HEK293 (cell line): ENCODE data around the gene SZT2.
A peak's percentile ranks its signal among the peaks of the same experiment; 100 is the strongest.

ENCODE experiments used
- BCL11A ChIP-seq: fragments of 450-650 bp; formaldehyde crosslinking; IDR thresholded peaks from 2 replicates; pipeline ENCODE4 v1.5.1; 2016; ENCODE audit warnings: low read depth, missing biosample characterization, missing genetic modification characterization
- GFI1B ChIP-seq: fragments of 450-650 bp; formaldehyde crosslinking; IDR thresholded peaks from 2 replicates; pipeline ENCODE4 v1.5.1; 2016; ENCODE audit warnings: missing biosample characterization, missing genetic modification characterization
- GLIS2 ChIP-seq: fragments of 450-650 bp; formaldehyde crosslinking; IDR thresholded peaks from 2 replicates; pipeline ENCODE4 v1.5.1; 2016; ENCODE audit warnings: missing biosample characterization, missing genetic modification characterization
- KLF1 ChIP-seq: fragments of 450-650 bp; formaldehyde crosslinking; IDR thresholded peaks from 2 replicates; pipeline ENCODE4 v1.5.1; 2016; ENCODE audit warnings: missing biosample characterization, missing genetic modification characterization
- KLF10 ChIP-seq: fragments of 450-650 bp; IDR thresholded peaks from 2 replicates; pipeline ENCODE4 v1.5.1; 2018; ENCODE audit warnings: missing biosample characterization, mild to moderate bottlenecking, missing genetic modification characterization
- KLF7 ChIP-seq: fragments of 450-650 bp; formaldehyde crosslinking; IDR thresholded peaks from 2 replicates; pipeline ENCODE4 v1.5.1; 2016; ENCODE audit warnings: missing biosample characterization, missing genetic modification characterization, borderline replicate concordance
- MEIS1 ChIP-seq: sonication (generic); formaldehyde crosslinking; IDR thresholded peaks from 2 replicates; pipeline ENCODE4 v1.8.1; 2022; ENCODE audit warnings: missing genetic modification reagents, mild to moderate bottlenecking, borderline replicate concordance
- MZF1 ChIP-seq: fragments of 450-650 bp; formaldehyde crosslinking; IDR thresholded peaks from 2 replicates; pipeline ENCODE4 v1.5.1; 2017; ENCODE audit warnings: missing biosample characterization, missing genetic modification characterization, borderline replicate concordance
- OSR2 ChIP-seq: fragments of 450-650 bp; formaldehyde crosslinking; IDR thresholded peaks from 2 replicates; pipeline ENCODE4 v1.5.1; 2016; ENCODE audit warnings: missing biosample characterization, missing genetic modification characterization
- REPIN1 ChIP-seq: fragments of 450-650 bp; formaldehyde crosslinking; IDR thresholded peaks from 2 replicates; pipeline ENCODE4 v1.5.1; 2017; ENCODE audit warnings: missing biosample characterization, missing genetic modification characterization, low read depth
- SP7 ChIP-seq: fragments of 450-650 bp; formaldehyde crosslinking; IDR thresholded peaks from 2 replicates; pipeline ENCODE4 v1.5.1; 2016; ENCODE audit warnings: missing biosample characterization, missing genetic modification characterization
- TCF7L2 ChIP-seq: IDR thresholded peaks from 2 replicates; pipeline ENCODE4 v1.6.1; 2011; ENCODE audit warnings: low read depth, mild to moderate bottlenecking, inconsistent platforms, low read length, moderate library complexity, borderline replicate concordance
- ZBTB21 ChIP-seq: fragments of 450-650 bp; formaldehyde crosslinking; IDR thresholded peaks from 2 replicates; pipeline ENCODE4 v1.5.1; 2017; ENCODE audit warnings: missing biosample characterization, missing genetic modification characterization
- ZFP41 ChIP-seq: fragments of 450-650 bp; formaldehyde crosslinking; IDR thresholded peaks from 2 replicates; pipeline ENCODE4 v1.5.1; 2016; ENCODE audit warnings: missing biosample characterization, missing genetic modification characterization, borderline replicate concordance
- ZNF132 ChIP-seq: fragments of 450-650 bp; formaldehyde crosslinking; IDR thresholded peaks from 2 replicates; pipeline ENCODE4 v1.5.1; 2017; ENCODE audit warnings: missing biosample characterization, missing genetic modification characterization, borderline replicate concordance
- ZNF138 ChIP-seq: fragments of 450-650 bp; formaldehyde crosslinking; IDR thresholded peaks from 2 replicates; pipeline ENCODE4 v1.5.1; 2016; ENCODE audit warnings: missing biosample characterization, missing genetic modification characterization, borderline replicate concordance
- ZNF169 ChIP-seq: fragments of 450-650 bp; formaldehyde crosslinking; IDR thresholded peaks from 2 replicates; pipeline ENCODE4 v1.5.1; 2016; ENCODE audit warnings: missing biosample characterization, missing genetic modification characterization
- ZNF302 ChIP-seq: fragments of 450-650 bp; formaldehyde crosslinking; IDR thresholded peaks from 2 replicates; pipeline ENCODE4 v1.5.1; 2016; ENCODE audit warnings: missing biosample characterization, missing genetic modification characterization, low read depth
- ZNF311 ChIP-seq: fragments of 450-650 bp; formaldehyde crosslinking; IDR thresholded peaks from 2 replicates; pipeline ENCODE4 v1.5.1; 2017; ENCODE audit warnings: missing biosample characterization, missing genetic modification characterization, borderline replicate concordance
- ZNF335 ChIP-seq: fragments of 450-650 bp; formaldehyde crosslinking; conservative IDR thresholded peaks from 2 replicates; pipeline ENCODE4 v1.5.1; 2016; ENCODE audit warnings: missing biosample characterization, missing genetic modification characterization
- ZNF37A ChIP-seq: fragments of 450-650 bp; IDR thresholded peaks from 2 replicates; pipeline ENCODE4 v1.5.1; 2018; ENCODE audit warnings: missing biosample characterization, missing genetic modification characterization
- ZNF394 ChIP-seq: fragments of 450-650 bp; formaldehyde crosslinking; IDR thresholded peaks from 2 replicates; pipeline ENCODE4 v1.5.1; 2016; ENCODE audit warnings: missing biosample characterization, missing genetic modification characterization, mild to moderate bottlenecking, moderate library complexity, borderline replicate concordance
- ZNF416 ChIP-seq: fragments of 450-650 bp; formaldehyde crosslinking; IDR thresholded peaks from 2 replicates; pipeline ENCODE4 v1.5.1; 2016; ENCODE audit warnings: missing biosample characterization, missing genetic modification characterization
- ZNF549 ChIP-seq: fragments of 450-650 bp; IDR thresholded peaks from 2 replicates; pipeline ENCODE4 v1.5.1; 2018; ENCODE audit warnings: missing biosample characterization, missing genetic modification characterization, mild to moderate bottlenecking, inconsistent platforms, moderate library complexity
- ZNF660 ChIP-seq: fragments of 450-650 bp; IDR thresholded peaks from 2 replicates; pipeline ENCODE4 v1.5.1; 2018; ENCODE audit warnings: missing biosample characterization, mild to moderate bottlenecking, missing genetic modification characterization
- ZNF664 ChIP-seq: fragments of 450-650 bp; formaldehyde crosslinking; IDR thresholded peaks from 2 replicates; pipeline ENCODE4 v1.5.1; 2016; ENCODE audit warnings: missing biosample characterization, missing genetic modification characterization
- ZNF777 ChIP-seq: fragments of 450-650 bp; formaldehyde crosslinking; IDR thresholded peaks from 2 replicates; pipeline ENCODE4 v1.5.1; 2017; ENCODE audit warnings: missing biosample characterization, missing genetic modification characterization, borderline replicate concordance
- TF ChIP-seq, protein P1 (sequence below): fragments of 450-650 bp; formaldehyde crosslinking; IDR thresholded peaks from 2 replicates; pipeline ENCODE4 v1.5.1; 2016; ENCODE audit warnings: missing biosample characterization, missing genetic modification characterization
- TF ChIP-seq, protein P2 (sequence below): fragments of 450-650 bp; formaldehyde crosslinking; IDR thresholded peaks from 2 replicates; pipeline ENCODE4 v1.5.1; 2016; ENCODE audit warnings: missing biosample characterization, missing genetic modification characterization
- TF ChIP-seq, protein P3 (sequence below): fragments of 450-650 bp; formaldehyde crosslinking; IDR thresholded peaks from 2 replicates; pipeline ENCODE4 v1.5.1; 2016; ENCODE audit warnings: missing biosample characterization, missing genetic modification characterization
- TF ChIP-seq, protein P4 (sequence below): fragments of 450-650 bp; formaldehyde crosslinking; conservative IDR thresholded peaks from 2 replicates; pipeline ENCODE4 v1.5.1; 2016; ENCODE audit warnings: low read depth, missing biosample characterization, missing genetic modification characterization

SZT2 gene

DNA sequence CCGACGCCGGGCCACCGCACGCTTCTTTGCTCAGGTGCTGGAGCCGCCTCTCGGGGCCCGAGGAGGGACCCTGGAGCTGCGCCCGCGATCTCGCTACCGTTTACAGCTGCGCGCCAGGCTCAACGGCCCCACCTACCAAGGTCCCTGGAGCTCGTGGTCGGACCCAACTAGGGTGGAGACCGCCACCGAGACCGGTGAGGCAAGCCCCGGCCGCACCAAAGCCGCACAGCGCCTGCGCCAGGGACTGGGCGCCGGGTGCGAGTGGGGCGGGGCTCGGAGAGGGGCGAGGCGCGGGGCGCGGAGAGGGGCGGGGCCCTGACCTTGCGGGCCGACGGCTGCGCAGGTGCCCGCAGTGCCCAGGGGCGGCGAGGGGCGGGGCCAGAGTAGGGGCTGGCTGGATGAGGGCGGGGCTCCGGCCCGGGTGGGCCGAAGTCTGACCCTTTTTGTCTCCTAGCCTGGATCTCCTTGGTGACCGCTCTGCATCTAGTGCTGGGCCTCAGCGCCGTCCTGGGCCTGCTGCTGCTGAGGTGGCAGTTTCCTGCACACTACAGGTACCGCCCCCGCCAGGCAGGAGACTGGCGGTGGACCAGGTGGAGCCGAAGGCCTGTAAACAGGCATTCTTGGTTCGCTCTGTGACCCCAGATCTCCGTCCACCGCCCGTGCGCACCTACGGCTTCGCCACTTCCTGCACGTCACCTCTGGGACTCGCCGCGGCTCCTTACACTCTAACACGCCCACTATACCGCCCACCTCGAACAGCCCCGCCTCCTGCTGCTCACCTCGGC is 40.7 kb upstream of the SZT2 start (continued):
- TF ChIP-seq ZFP41 (tag by site-specific recombination) (no peak), ZNF664 (tag by site-specific recombination) (no peak), ZBTB21 (tag by site-specific recombination) (peak; percentile 60; the same call in 1 of the 2 replicates), BCL11A (tag by site-specific recombination) (0 out of 2 replicates have a peak, but pooled peaks have one; percentile 39), ZNF37A (tag by site-specific recombination) (no peak), KLF10 (tag by site-specific recombination) (peak; percentile 83), GLIS2 (tag by site-specific recombination) (0 out of 2 replicates have a peak, but pooled peaks have one; percentile 6), ZNF394 (tag by site-specific recombination) (no peak), ZNF660 (tag by site-specific recombination) (0 out of 2 replicates have a peak, but pooled peaks have one; percentile 57), GFI1B (tag by site-specific recombination) (no peak), MEIS1 (CRISPR knock-in tag) (no peak), ZNF311 (tag by site-specific recombination) (no peak), ZNF416 (tag by site-specific recombination) (no peak), OSR2 (tag by site-specific recombination) (0 out of 2 replicates have a peak, but pooled peaks have one; percentile 6), ZNF138 (tag by site-specific recombination) (no peak), ZNF335 (tag by site-specific recombination) (peak; percentile 79), ZNF132 (tag by site-specific recombination) (no peak), ZNF169 (no peak), TCF7L2 (no peak), ZNF777 (tag by site-specific recombination) (no peak; the same call in 1 of the 2 replicates), ZNF302 (no peak), KLF1 (tag by site-specific recombination) (peak; percentile 45), ZNF549 (tag by site-specific recombination) (no peak), KLF7 (tag by site-specific recombination) (peak; percentile 35; the same call in 1 of the 2 replicates), REPIN1 (tag by site-specific recombination) (no peak), SP7 (tag by site-specific recombination) (peak; percentile 42), MZF1 (tag by site-specific recombination) (no peak)
- TF ChIP-seq, protein P1, sequence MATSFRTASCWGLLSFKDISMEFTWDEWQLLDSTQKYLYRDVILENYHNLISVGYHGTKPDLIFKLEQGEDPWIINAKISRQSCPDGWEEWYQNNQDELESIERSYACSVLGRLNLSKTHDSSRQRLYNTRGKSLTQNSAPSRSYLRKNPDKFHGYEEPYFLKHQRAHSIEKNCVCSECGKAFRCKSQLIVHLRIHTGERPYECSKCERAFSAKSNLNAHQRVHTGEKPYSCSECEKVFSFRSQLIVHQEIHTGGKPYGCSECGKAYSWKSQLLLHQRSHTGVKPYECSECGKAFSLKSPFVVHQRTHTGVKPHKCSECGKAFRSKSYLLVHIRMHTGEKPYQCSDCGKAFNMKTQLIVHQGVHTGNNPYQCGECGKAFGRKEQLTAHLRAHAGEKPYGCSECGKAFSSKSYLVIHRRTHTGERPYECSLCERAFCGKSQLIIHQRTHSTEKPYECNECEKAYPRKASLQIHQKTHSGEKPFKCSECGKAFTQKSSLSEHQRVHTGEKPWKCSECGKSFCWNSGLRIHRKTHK = no peak
- TF ChIP-seq, protein P2, sequence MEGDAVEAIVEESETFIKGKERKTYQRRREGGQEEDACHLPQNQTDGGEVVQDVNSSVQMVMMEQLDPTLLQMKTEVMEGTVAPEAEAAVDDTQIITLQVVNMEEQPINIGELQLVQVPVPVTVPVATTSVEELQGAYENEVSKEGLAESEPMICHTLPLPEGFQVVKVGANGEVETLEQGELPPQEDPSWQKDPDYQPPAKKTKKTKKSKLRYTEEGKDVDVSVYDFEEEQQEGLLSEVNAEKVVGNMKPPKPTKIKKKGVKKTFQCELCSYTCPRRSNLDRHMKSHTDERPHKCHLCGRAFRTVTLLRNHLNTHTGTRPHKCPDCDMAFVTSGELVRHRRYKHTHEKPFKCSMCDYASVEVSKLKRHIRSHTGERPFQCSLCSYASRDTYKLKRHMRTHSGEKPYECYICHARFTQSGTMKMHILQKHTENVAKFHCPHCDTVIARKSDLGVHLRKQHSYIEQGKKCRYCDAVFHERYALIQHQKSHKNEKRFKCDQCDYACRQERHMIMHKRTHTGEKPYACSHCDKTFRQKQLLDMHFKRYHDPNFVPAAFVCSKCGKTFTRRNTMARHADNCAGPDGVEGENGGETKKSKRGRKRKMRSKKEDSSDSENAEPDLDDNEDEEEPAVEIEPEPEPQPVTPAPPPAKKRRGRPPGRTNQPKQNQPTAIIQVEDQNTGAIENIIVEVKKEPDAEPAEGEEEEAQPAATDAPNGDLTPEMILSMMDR (tag by site-specific recombination) = peak; percentile 39; the same call in 1 of the 2 replicates
- TF ChIP-seq, protein P3, sequence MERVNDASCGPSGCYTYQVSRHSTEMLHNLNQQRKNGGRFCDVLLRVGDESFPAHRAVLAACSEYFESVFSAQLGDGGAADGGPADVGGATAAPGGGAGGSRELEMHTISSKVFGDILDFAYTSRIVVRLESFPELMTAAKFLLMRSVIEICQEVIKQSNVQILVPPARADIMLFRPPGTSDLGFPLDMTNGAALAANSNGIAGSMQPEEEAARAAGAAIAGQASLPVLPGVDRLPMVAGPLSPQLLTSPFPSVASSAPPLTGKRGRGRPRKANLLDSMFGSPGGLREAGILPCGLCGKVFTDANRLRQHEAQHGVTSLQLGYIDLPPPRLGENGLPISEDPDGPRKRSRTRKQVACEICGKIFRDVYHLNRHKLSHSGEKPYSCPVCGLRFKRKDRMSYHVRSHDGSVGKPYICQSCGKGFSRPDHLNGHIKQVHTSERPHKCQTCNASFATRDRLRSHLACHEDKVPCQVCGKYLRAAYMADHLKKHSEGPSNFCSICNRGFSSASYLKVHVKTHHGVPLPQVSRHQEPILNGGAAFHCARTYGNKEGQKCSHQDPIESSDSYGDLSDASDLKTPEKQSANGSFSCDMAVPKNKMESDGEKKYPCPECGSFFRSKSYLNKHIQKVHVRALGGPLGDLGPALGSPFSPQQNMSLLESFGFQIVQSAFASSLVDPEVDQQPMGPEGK = peak; percentile 56; the same call in 1 of the 2 replicates
- TF ChIP-seq, protein P4, sequence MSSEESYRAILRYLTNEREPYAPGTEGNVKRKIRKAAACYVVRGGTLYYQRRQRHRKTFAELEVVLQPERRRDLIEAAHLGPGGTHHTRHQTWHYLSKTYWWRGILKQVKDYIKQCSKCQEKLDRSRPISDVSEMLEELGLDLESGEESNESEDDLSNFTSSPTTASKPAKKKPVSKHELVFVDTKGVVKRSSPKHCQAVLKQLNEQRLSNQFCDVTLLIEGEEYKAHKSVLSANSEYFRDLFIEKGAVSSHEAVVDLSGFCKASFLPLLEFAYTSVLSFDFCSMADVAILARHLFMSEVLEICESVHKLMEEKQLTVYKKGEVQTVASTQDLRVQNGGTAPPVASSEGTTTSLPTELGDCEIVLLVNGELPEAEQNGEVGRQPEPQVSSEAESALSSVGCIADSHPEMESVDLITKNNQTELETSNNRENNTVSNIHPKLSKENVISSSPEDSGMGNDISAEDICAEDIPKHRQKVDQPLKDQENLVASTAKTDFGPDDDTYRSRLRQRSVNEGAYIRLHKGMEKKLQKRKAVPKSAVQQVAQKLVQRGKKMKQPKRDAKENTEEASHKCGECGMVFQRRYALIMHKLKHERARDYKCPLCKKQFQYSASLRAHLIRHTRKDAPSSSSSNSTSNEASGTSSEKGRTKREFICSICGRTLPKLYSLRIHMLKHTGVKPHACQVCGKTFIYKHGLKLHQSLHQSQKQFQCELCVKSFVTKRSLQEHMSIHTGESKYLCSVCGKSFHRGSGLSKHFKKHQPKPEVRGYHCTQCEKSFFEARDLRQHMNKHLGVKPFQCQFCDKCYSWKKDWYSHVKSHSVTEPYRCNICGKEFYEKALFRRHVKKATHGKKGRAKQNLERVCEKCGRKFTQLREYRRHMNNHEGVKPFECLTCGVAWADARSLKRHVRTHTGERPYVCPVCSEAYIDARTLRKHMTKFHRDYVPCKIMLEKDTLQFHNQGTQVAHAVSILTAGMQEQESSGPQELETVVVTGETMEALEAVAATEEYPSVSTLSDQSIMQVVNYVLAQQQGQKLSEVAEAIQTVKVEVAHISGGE (tag by site-specific recombination) = peak; percentile 91
